DMS153 treated with DMSO at 0.1 percent for 48 hours (cell line): ENCODE measurements around the gene FREY1.

Experiments used
- DNase-seq: peaks from one replicate; lab custom pipeline; 2025; ENCODE audit not compliant: unreplicated experiment; lab: John Stamatoyannopoulos, UW

The FREY1 gene

GRCh38 chr11:45929486-45930030 lies 22.5 kb upstream of the FREY1 start:
- no peak for DNase-seq

- DNase-seq = no peak
Measured at GRCh38 chr11:45928535-45929215, 21.6 kb upstream of the FREY1 start.

GRCh38 chr11:45927684-45928413 lies 20.8 kb upstream of the FREY1 start:
- DNase-seq = no peak

GRCh38 chr11:45927332-45927683 lies 20.2 kb upstream of the FREY1 start:
- DNase-seq = no peak

- DNase-seq = no peak
Measured at GRCh38 chr11:45926536-45927331, 19.7 kb upstream of the FREY1 start.

GRCh38 chr11:45926001-45926401 lies 18.9 kb upstream of the FREY1 start:
- no peak for DNase-seq

GRCh38 chr11:45925550-45925949 lies 18.5 kb upstream of the FREY1 start:
- no peak for DNase-seq

GRCh38 chr11:45924927-45925326 lies 17.9 kb upstream of the FREY1 start:
- no peak for DNase-seq

- no peak for DNase-seq
Measured at GRCh38 chr11:45924036-45924915, 17.2 kb upstream of the FREY1 start.

GRCh38 chr11:45922425-45923082 lies 15.5 kb upstream of the FREY1 start, which contains the start of gene LARGE2:
TSS of gene LARGE2 (plus strand) at chr11:45922656. CDS start at chr11:45922883, 227 bp downstream.
- peak; percentile 28 for DNase-seq

GRCh38 chr11:45921561-45922424 lies 14.7 kb upstream of the FREY1 start:
- peak; percentile 57 for DNase-seq

- no peak for DNase-seq
Measured at GRCh38 chr11:45920531-45921477, 13.7 kb upstream of the FREY1 start.

- no peak for DNase-seq
Measured at GRCh38 chr11:45919806-45920530, 12.9 kb upstream of the FREY1 start.

GRCh38 chr11:45918962-45919675 lies 12.0 kb upstream of the FREY1 start:
- DNase-seq = no peak

- DNase-seq = peak; percentile 57
Measured at GRCh38 chr11:45918331-45918941, 11.4 kb upstream of the FREY1 start.

- DNase-seq = peak; percentile 96
Measured at GRCh38 chr11:45917623-45918330, 10.7 kb upstream of the FREY1 start, which contains the start of gene PEX16. TSS of gene PEX16 (minus strand) at chr11:45917877. CDS start at chr11:45917811, 66 bp downstream.
